IPS-18c (cell line): ENCODE measurements around the gene SOX15.

ENCODE experiments used
- H3K4me3 ChIP-seq: 2 replicates; pipeline ENCODE4 v1.7.0; 2013; ENCODE audit warnings: low read depth, mild to moderate bottlenecking, low read length, moderate library complexity; ENCODE audit not compliant: insufficient read depth
- H3K9me3 ChIP-seq: one replicate; pipeline ENCODE4 v1.6.1; 2013; ENCODE audit warnings: mild to moderate bottlenecking, low read length, moderate library complexity; ENCODE audit not compliant: control insufficient read depth, insufficient read depth

The SOX15 gene

GRCh38 chr17:7550344-7550743, 39.5 kb downstream of the SOX15 start:
- Histone ChIP-seq H3K9me3 (no peaks in the 10 kb centered on the region), H3K4me3 (no peak overlapping the region)

GRCh38 chr17:7549401-7550055, 40.4 kb downstream of the SOX15 start:
- no peaks in the 10 kb centered on the region for H3K9me3 ChIP-seq
- peak overlapping the region; percentile 53 for H3K4me3 ChIP-seq

- H3K9me3 ChIP-seq = no peaks in the 10 kb centered on the region
- H3K4me3 ChIP-seq = peak within 1 kb of the TSS; percentile 53
Measured at GRCh38 chr17:7548585-7549400, 41.1 kb downstream of the SOX15 start, which contains the start of gene TNFSF12. TSS of gene TNFSF12 (plus strand) at chr17:7549058. CDS start at chr17:7549154, 96 bp downstream.

- Histone ChIP-seq H3K9me3 (no peaks in the 10 kb centered on the region), H3K4me3 (no peak overlapping the region)
Measured at GRCh38 chr17:7544911-7545310, 45.0 kb downstream of the SOX15 start.

GRCh38 chr17:7541074-7541621, 48.7 kb downstream of the SOX15 start:
- no peak overlapping the region for H3K4me3 ChIP-seq
- H3K9me3 ChIP-seq = no peaks in the 10 kb centered on the region

GRCh38 chr17:7538891-7539545, 50.9 kb downstream of the SOX15 start:
- Histone ChIP-seq H3K9me3 (no peaks in the 10 kb centered on the region), H3K4me3 (no peak overlapping the region)
